GM13976 (cell line): ENCODE measurements around the gene AGPS.

Experiments
- DNase-seq: peaks from one replicate; pipeline ENCODE4 v3.0.0; 2012; ENCODE audit warnings: low spot score
- CTCF ChIP-seq: IDR thresholded peaks from 2 replicates; pipeline ENCODE4 v1.5.1; 2012; ENCODE audit warnings: borderline replicate concordance, mild to moderate bottlenecking; ENCODE audit not compliant: insufficient read depth; ENCODE audit errors: extremely low read depth, missing control alignments, control extremely low read depth
- in situ Hi-C: fragments of 300-500 bp; cut with MboI; formaldehyde crosslinking; loops from one replicate; pipeline ENCODE4 v1.12.0; 2022; ENCODE audit warnings: low sequenced_read_pairs, mixed read lengths, inconsistent platforms; ENCODE audit not compliant: unreplicated experiment

Gene AGPS

GRCh38 chr2:177575358-177575757 lies 182.8 kb downstream of the AGPS start:
- no peak for DNase-seq
- TF ChIP-seq CTCF = no peak
- in situ Hi-C loops = no loop called here

- TF ChIP-seq CTCF = no peak
- DNase-seq = no peak
- in situ Hi-C loops = no loop called here
Measured at GRCh38 chr2:177577075-177577474, 184.5 kb downstream of the AGPS start.

- no peak for TF ChIP-seq CTCF
- in situ Hi-C loops = no loop called here
Measured at GRCh38 chr2:177578454-177578853, 185.9 kb downstream of the AGPS start.

DNA sequence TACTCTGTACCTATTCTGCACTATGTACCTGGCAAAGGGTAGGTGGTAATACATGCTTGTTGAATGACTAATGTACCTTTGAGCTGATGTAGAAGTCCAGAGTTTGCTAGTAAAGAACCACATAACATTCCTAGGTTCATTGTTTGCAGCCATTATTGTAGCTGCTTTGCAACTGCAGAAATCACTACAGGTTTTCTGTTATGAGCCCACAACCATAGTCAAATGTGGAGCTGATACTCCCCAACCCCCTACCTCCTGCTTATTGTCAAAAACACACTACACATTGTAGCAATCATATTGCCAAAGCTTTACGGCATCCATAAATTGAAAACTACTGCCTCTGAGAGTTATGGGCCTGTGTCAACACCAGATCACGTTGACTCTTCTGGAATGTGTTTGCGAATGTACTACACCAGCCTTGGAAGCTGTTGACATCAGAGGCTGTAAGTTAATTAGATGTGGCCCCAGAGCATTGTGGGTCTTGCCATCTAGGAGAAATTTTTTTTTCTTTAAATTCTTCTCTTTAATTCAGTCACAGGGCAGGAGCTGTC lies 187.0 kb downstream of the AGPS start:
- no peak for TF ChIP-seq CTCF
- DNase-seq = no peak
- in situ Hi-C loops = no loop called here

More at GRCh38 chr2:177578454-177578853, 185.9 kb downstream of the AGPS start:
- DNase-seq = no peak

DNA sequence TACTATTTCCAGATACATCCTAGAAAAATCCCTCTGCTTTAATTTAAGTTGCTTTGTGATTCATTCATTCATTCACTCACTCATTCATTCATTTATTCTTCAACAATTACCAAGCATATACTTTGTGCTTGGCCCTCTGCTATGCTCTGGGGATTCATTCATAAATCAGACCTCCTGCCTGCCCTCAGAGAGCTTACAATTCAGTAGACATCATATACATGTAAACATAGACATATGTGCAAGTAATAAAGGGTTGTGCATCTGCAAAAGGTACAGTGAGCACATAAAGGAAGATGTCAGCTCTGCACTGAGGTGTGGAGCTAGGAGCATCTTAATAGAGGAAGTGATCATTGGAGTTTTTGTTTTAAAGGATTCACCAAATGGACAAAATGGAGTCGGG lies 189.4 kb downstream of the AGPS start:
- no peak for TF ChIP-seq CTCF
- in situ Hi-C loops = no loop called here
- DNase-seq = no peak

- no peak for TF ChIP-seq CTCF
- in situ Hi-C loops = no loop called here
- DNase-seq = no peak
Measured at GRCh38 chr2:177584030-177584692, 191.6 kb downstream of the AGPS start.
